Body of pancreas (tissue), 4 donors: ENCODE measurements around the gene RIIAD1. TPM values are rescaled to one million over a fixed set of nuclear protein-coding genes. Genes with fewer than 3 reads are reported as not detected.

Experiments used
- ATAC-seq: fragments of 150-250 bp; one replicate; pipeline ENCODE4 v1.9.1; 2016
- DNase-seq, 4 donors: peaks; one replicate each; pipeline ENCODE4 v3.0.0-alpha.2; 2019
- H3K27ac ChIP-seq, 4 donors: fragments of 200-600 bp; sonication (generic); 1 replicate in 3 of 4; 2 replicates in 1 of 4; pipeline versions ENCODE4 v1.5.1 to v1.6.1; 2016 to 2019; ENCODE audit warnings: mild to moderate bottlenecking in 1 of 4, mixed read lengths in 1 of 4, moderate library complexity in 1 of 4
- H3K27me3 ChIP-seq, 2 donors: fragments of 200-600 bp; sonication (generic); one replicate each; pipeline ENCODE4 v1.6.0; 2016; ENCODE audit warnings: mild to moderate bottlenecking in 1 of 2
- H3K36me3 ChIP-seq, 2 donors: fragments of 200-600 bp; sonication (generic); replicated peaks in 1 of 2; 2 replicates each; pipeline ENCODE4 v1.5.1; 2016; ENCODE audit warnings: low read depth in 2 of 2; ENCODE audit not compliant: insufficient read depth in 1 of 2
- H3K4me1 ChIP-seq: fragments of 200-600 bp; sonication (generic); one replicate; pipeline ENCODE4 v1.6.0; 2016
- H3K4me3 ChIP-seq, 2 donors: fragments of 200-600 bp; sonication (generic); 1 replicate in 1 of 2; 2 replicates in 1 of 2; pipeline ENCODE4 v1.5.1; 2016 to 2019
- H3K9me3 ChIP-seq, 3 donors: fragments of 200-600 bp; sonication (generic); 1 replicate in 2 of 3; 2 replicates in 1 of 3; pipeline ENCODE4 v1.5.1; 2016
- CTCF ChIP-seq, 7 experiments: fragments of 450-650 bp in 4 of 7; fragments of 200-600 bp in 3 of 7; sonication (generic) in 3 of 7; IDR thresholded peaks; one replicate each; pipeline ENCODE4 v1.5.1; 2016 to 2019; ENCODE audit warnings: antibody characterized with exemption in 7 of 7
- POLR2A ChIP-seq, 3 donors: fragments of 450-650 bp; IDR thresholded peaks; one replicate each; pipeline ENCODE4 v1.6.1; 2016; ENCODE audit warnings: antibody characterized with exemption in 3 of 3, mild to moderate bottlenecking in 2 of 3
- WGBS, 2 donors: methylation state at CpG; one replicate each; pipeline ENCODE4 v1.1.5; 2017; 5-methylcytosine and 5-hydroxymethylcytosine counted together
- intact Hi-C: fragments of 100-400 bp; cut with DNase I; formaldehyde crosslinking; loops from one replicate; pipeline ENCODE4 v1.15.1; 2023
- total RNA-seq, 2 donors: library from RNA; depleted of rRNA; stranded (reverse); fragments of >200 nt; gene quantifications; one replicate each; pipeline ENCODE4 v1.1.0, GENCODE V29; 2016

Gene RIIAD1
- total RNA-seq, 2 donors from 2014 or later = not detected

- Histone ChIP-seq H3K4me3 (no peak overlapping the region), H3K27ac (no peak overlapping the region), H3K9me3 (no peaks in the 10 kb centered on the region), H3K27me3 (peaks cover 0 to 11% of the 10 kb centered on the region in 2 donors), H3K4me1 (peaks cover 16% of the 10 kb centered on the region), H3K36me3 (no peaks in the 10 kb centered on the region)
- TF ChIP-seq POLR2A (IDR thresholded peaks at IDR 0.05) = no peak
- no peak for TF ChIP-seq CTCF (IDR thresholded peaks at IDR 0.05)
- WGBS, 2 donors = 43 to 63% methylated on average over 13 to 17 of the region's 17 CpGs
- ATAC-seq = no peak
- DNase-seq = peak in 1 of 4 donors; percentile 21
- intact Hi-C loops = no loop called here
Observed at GRCh38 chr1:151715726-151716404, 5.5 kb upstream of the RIIAD1 start.

GRCh38 chr1:151716405-151716762, 4.9 kb upstream of the RIIAD1 start:
- no peak overlapping the region for H3K4me3 ChIP-seq
- no peaks in the 10 kb centered on the region for H3K9me3 ChIP-seq
- no peaks in the 10 kb centered on the region for H3K36me3 ChIP-seq
- ATAC-seq (no peak), DNase-seq (no peak)
- WGBS, 2 donors = 6 to 16% methylated on average over 6 to 11 of the region's 11 CpGs
- no peak overlapping the region for H3K27ac ChIP-seq
- intact Hi-C loops = no loop called here
- H3K4me1 ChIP-seq = peaks cover 22% of the 10 kb centered on the region
- TF ChIP-seq CTCF (IDR thresholded peaks at IDR 0.05) (no peak), POLR2A (IDR thresholded peaks at IDR 0.05) (no peak)
- H3K27me3 ChIP-seq = peaks cover 0 to 11% of the 10 kb centered on the region in 2 donors

DNA sequence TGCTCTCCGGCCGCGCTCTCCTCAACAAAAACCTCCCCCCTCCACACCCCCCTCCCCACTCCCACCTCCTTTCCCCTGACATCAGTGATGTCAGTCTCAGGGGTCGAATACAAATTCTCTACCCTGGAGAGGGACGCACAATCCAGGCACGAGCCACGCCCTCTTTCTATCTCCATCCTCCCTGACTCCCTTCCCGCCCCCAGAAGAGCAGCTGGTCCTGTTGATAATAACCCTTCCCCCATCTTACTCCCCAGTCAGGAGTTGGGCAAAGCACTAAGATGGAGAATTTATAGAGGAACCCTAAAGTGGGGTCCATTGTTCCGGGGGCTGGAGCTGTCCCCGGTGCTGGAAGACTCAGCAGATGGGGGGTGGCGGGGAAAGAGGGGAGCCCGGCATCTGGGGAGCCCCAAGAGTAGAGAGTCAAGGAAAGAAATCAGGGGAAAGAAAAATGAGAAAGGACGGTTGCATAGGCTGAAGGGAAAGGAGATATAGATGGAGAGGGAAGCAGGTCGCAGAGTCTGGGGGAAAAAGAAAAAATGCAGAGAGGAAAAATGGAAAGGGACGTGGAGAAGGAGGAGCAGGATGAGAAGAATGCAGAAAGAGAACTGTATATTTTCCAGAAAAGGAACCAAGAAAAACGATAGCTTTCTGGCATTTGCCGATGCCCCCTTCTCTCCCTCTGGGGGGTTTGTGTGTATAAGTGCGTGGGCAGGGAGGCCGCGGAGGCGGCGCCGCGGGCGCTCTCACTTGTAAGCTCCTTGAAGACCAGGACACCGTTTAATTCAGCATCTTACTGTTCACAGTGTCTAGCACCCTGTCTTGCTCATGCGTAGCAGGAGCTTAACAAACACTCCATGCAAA, 4.3 kb upstream of the RIIAD1 start, which contains the start of gene CELF3:
Gene CELF3, minus strand, starts transcription at position 33 of the 861 bp plus-strand sequence. CDS start 783 bp downstream, outside the sequence.
- H3K36me3 ChIP-seq = no peaks in the 10 kb centered on the region
- no peaks in the 10 kb centered on the region for H3K9me3 ChIP-seq
- peak in 3 of 4 donors; percentile 42 to 59 (median 58) for DNase-seq
- H3K27me3 ChIP-seq = peaks cover 0 to 11% of the 10 kb centered on the region in 2 donors
- intact Hi-C loops = no loop called here
- H3K4me1 ChIP-seq = peaks cover 26% of the 10 kb centered on the region
- ATAC-seq = no peak
- WGBS, 2 donors = 8 to 13% methylated on average over 27 of the region's 27 CpGs
- no peak within 1 kb of the TSS for H3K27ac ChIP-seq
- no peak within 1 kb of the TSS for H3K4me3 ChIP-seq
- no peak for TF ChIP-seq CTCF (IDR thresholded peaks at IDR 0.05)
- peak in 1 of 3 donors; percentile 34 for TF ChIP-seq POLR2A (IDR thresholded peaks at IDR 0.05)

DNA sequence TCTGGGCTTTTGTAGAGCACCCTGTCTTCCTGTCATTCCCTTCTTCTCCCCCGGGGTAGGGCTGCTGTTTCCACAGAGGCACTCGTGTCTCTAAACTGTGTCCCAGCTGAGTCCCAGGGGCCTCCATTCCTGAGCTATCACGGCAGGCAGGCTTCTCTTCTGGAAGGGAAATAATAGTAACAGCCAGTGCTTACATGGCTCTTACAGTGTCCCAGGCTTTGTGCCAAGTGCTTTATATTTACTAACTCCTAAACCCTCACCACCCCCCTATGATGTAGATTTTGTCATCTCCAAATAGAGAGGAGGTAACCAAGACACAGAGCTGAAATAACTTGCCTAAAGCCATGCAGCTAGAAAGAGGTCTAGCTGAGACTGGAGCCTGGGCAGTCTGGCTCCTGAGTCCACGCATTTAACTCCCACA, 3.3 kb upstream of the RIIAD1 start:
- no peak for ATAC-seq
- whole genome bisulfite sequencing, 2 donors = 39 to 41% methylated on average over 4 of the region's 4 CpGs
- no peak overlapping the region for H3K27ac ChIP-seq
- TF ChIP-seq POLR2A (IDR thresholded peaks at IDR 0.05) (no peak), CTCF (IDR thresholded peaks at IDR 0.05) (no peak)
- H3K4me1 ChIP-seq = peaks cover 26% of the 10 kb centered on the region
- H3K9me3 ChIP-seq = no peaks in the 10 kb centered on the region
- DNase-seq = no peak
- H3K4me3 ChIP-seq = no peak overlapping the region
- intact Hi-C loops = no loop called here
- no peaks in the 10 kb centered on the region for H3K36me3 ChIP-seq
- H3K27me3 ChIP-seq = peaks cover 0 to 11% of the 10 kb centered on the region in 2 donors
